SKM-1 (cell line): ENCODE results near the gene MTR.
"Not testable (repeated sequence)": the region's sequence is repeated elsewhere in the genome, so short reads cannot be mapped to it uniquely, and the experiment has no call there.

Source experiments
- DNase-seq: peaks from one replicate; lab custom pipeline; 2025; ENCODE audit not compliant: unreplicated experiment; lab: John Stamatoyannopoulos, UW

MTR gene

GRCh38 chr1:236830560-236830959, 35.5 kb downstream of the MTR start:
- DNase-seq, result no peak

GRCh38 chr1:236833575-236833974, 38.5 kb downstream of the MTR start:
- no peak for DNase-seq

GRCh38 chr1:236834876-236835275, 39.8 kb downstream of the MTR start:
- DNase-seq, result no peak

- DNase-seq, result no peak
Observed at GRCh38 chr1:236835491-236835890, 40.4 kb downstream of the MTR start.

GRCh38 chr1:236836157-236836556, 41.1 kb downstream of the MTR start:
- peak; percentile 24 for DNase-seq

GRCh38 chr1:236837115-236837514, 42.0 kb downstream of the MTR start:
- no peak for DNase-seq

GRCh38 chr1:236837897-236838296, 42.8 kb downstream of the MTR start:
- no peak for DNase-seq

- no peak for DNase-seq
Observed at GRCh38 chr1:236841341-236841740, 46.2 kb downstream of the MTR start.

- no peak for DNase-seq
Observed at GRCh38 chr1:236844499-236845271, 49.6 kb downstream of the MTR start.

GRCh38 chr1:236845830-236846229, 50.7 kb downstream of the MTR start:
- no peak for DNase-seq

- no peak for DNase-seq
Observed at GRCh38 chr1:236848274-236848923, 53.3 kb downstream of the MTR start.

- no peak for DNase-seq
Observed at GRCh38 chr1:236850077-236850979, 55.2 kb downstream of the MTR start.

- DNase-seq, result no peak
Observed at GRCh38 chr1:236851871-236852270, 56.8 kb downstream of the MTR start.

- no peak for DNase-seq
Observed at GRCh38 chr1:236853921-236854604, 59.0 kb downstream of the MTR start.

GRCh38 chr1:236854605-236854983, 59.5 kb downstream of the MTR start:
- no peak for DNase-seq

GRCh38 chr1:236856649-236857048, 61.6 kb downstream of the MTR start:
- DNase-seq, result not testable (repeated sequence)

- DNase-seq, result no peak
Observed at GRCh38 chr1:236858165-236858564, 63.1 kb downstream of the MTR start.

GRCh38 chr1:236860101-236860500, 65.0 kb downstream of the MTR start:
- DNase-seq, result no peak

GRCh38 chr1:236860674-236861073, 65.6 kb downstream of the MTR start:
- no peak for DNase-seq

GRCh38 chr1:236861560-236862218, 66.6 kb downstream of the MTR start:
- DNase-seq, result no peak

- DNase-seq, result no peak
Observed at GRCh38 chr1:236862219-236862591, 67.1 kb downstream of the MTR start.
